Measurements from ENCODE around the gene INO80D. TPM values are rescaled to one million over a fixed set of nuclear protein-coding genes. Genes with fewer than 3 reads are reported as not detected.

Gene INO80D
- total RNA-seq, 6 experiments from 2014 or later: 5.2 to 9.0 (median 8.2) TPM

GRCh38 chr2:206011795-206012194 is 74.2 kb downstream of the INO80D start:
- H3K4me1 ChIP-seq: no peaks in the 10 kb centered on the region
- WGBS (ENCODE audit: insufficient coverage, low coverage, low lambda C conversion rate, missing lambda C conversion rate): 100% methylated on average over 1 of the region's 1 CpG
- H3K4me3 ChIP-seq: no peak overlapping the region
- no peak for DNase-seq
- ATAC-seq: peak in 1 of 4 donors; percentile 26
- H3K36me3 ChIP-seq: peaks cover 0 to 20% (median 4%) of the 10 kb centered on the region in 4 donors
- H3K27me3 ChIP-seq: no peaks in the 10 kb centered on the region
- intact Hi-C loops (cut with DNase I): no loop called here
- no peak overlapping the region for H3K27ac ChIP-seq
- no peak for TF ChIP-seq POLR2A (IDR thresholded peaks at IDR 0.05)
- H3K9me3 ChIP-seq: no peaks in the 10 kb centered on the region

DNA sequence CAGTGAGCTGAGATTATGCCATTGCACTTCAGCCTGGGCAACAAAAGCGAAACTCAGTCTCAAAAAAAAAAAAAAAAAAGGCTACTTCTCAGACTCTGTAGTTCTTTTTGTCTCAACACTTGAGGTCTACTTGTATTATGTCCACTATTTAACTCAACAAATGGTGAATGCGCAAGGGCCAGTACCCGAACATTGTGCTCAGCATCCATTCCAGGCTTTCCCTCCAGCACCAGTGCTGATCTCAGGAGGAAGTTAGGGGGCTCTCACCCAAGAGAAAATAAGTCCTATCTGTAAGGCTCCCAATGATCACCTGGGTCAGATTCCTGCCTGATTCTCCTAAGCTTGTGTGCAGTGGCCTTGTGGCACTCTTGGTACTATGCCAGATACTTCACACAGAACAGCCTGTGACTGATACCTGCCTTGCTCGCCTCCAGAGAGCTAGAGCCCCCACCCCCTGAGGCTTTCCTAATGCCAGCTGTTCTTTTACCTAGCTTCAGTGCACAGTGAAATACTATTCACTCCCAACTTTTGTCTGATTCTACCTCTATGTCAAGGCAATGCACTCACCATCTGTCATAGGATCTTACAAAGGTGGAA is 74.9 kb downstream of the INO80D start:
- H3K36me3 ChIP-seq: peaks cover 0 to 23% (median 6%) of the 10 kb centered on the region in 4 donors
- TF ChIP-seq CTCF (IDR thresholded peaks at IDR 0.05) (no peak), POLR2A (IDR thresholded peaks at IDR 0.05) (no peak)
- no peak overlapping the region for H3K27ac ChIP-seq
- no peaks in the 10 kb centered on the region for H3K9me3 ChIP-seq
- H3K4me3 ChIP-seq: no peak overlapping the region
- intact Hi-C loops (cut with DNase I): no loop called here
- 90% methylated on average over 3 of the region's 4 CpGs for WGBS (ENCODE audit: insufficient coverage, low coverage, low lambda C conversion rate, missing lambda C conversion rate)
- no peaks in the 10 kb centered on the region for H3K4me1 ChIP-seq
- H3K27me3 ChIP-seq: no peaks in the 10 kb centered on the region
- no peak for ATAC-seq
- DNase-seq: no peak

- intact Hi-C loops (cut with DNase I): no loop called here
- TF ChIP-seq POLR2A (IDR thresholded peaks at IDR 0.05): no peak
- TF ChIP-seq CTCF (IDR thresholded peaks at IDR 0.05): peak; percentile 11 to 49 (median 34)
- H3K4me1 ChIP-seq: no peaks in the 10 kb centered on the region
- H3K4me3 ChIP-seq: no peak overlapping the region
- 98% methylated on average over 6 of the region's 8 CpGs for WGBS (ENCODE audit: insufficient coverage, low coverage, low lambda C conversion rate, missing lambda C conversion rate)
- no peaks in the 10 kb centered on the region for H3K27me3 ChIP-seq
- DNase-seq (no peak), ATAC-seq (peak; percentile 75 to 80 (median 77))
- H3K9me3 ChIP-seq: no peaks in the 10 kb centered on the region
- no peak overlapping the region for H3K27ac ChIP-seq
- peaks cover 0 to 37% (median 10%) of the 10 kb centered on the region in 4 donors for H3K36me3 ChIP-seq
Observed at GRCh38 chr2:206004004-206004693, 81.8 kb downstream of the INO80D start.

DNA sequence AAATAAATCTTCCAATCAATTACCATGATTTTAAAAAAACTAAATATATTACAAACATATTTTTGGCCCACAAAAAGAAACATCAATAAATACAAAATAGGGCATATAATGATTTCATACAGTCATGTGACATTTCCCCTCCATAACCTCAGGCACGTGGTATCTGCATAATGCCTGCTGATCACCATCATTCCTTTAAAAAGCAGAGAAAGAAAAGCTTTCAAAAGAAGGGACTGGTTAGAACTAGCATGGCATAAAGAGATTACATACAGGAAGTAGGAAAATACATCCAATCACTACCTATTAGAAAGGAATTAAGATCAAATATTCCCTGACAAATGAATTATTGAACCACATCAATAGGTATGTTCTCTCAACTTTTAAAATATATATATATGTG is 83.5 kb downstream of the INO80D start:
- H3K4me3 ChIP-seq: no peak overlapping the region
- TF ChIP-seq POLR2A (IDR thresholded peaks at IDR 0.05) (no peak), CTCF (IDR thresholded peaks at IDR 0.05) (no peak)
- no peak overlapping the region for H3K27ac ChIP-seq
- no peak for DNase-seq
- no peaks in the 10 kb centered on the region for H3K9me3 ChIP-seq
- peaks cover 0 to 29% (median 10%) of the 10 kb centered on the region in 4 donors for H3K36me3 ChIP-seq
- ATAC-seq: no peak
- H3K4me1 ChIP-seq: no peaks in the 10 kb centered on the region
- no peaks in the 10 kb centered on the region for H3K27me3 ChIP-seq
- WGBS (ENCODE audit: insufficient coverage, low coverage, low lambda C conversion rate, missing lambda C conversion rate): 69% methylated on average over 1 of the region's 1 CpG
- intact Hi-C loops (cut with DNase I): no loop called here

DNA sequence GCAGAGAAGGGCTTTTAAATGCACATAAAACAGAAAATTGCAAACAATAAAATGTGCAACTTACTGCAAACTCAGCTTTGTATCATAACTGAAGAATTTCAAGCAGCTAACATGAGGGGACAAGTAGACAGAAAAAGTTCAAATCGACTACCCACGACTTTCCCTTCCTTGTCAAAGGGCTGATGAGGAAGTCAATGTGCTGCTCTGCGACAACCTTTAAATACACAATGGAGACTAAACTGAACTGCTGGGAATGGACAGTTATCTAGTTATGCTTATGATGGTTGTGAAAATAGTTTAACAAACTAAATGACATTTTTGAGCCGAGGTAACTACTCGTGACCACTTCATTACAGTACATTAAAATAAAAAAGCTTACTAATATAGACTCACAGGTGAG is 84.1 kb downstream of the INO80D start:
- no peak for ATAC-seq

More for the DNA sequence above, 84.1 kb downstream of the INO80D start:
- H3K4me3 ChIP-seq: no peak overlapping the region
- peaks cover 0 to 24% (median 10%) of the 10 kb centered on the region in 4 donors for H3K36me3 ChIP-seq
- no peak for TF ChIP-seq POLR2A (IDR thresholded peaks at IDR 0.05)
- no peak for TF ChIP-seq CTCF (IDR thresholded peaks at IDR 0.05)
- no peaks in the 10 kb centered on the region for H3K27me3 ChIP-seq
- no peak for DNase-seq
- no peak overlapping the region for H3K27ac ChIP-seq
- intact Hi-C loops (cut with DNase I): no loop called here
- 62% methylated on average over 5 of the region's 5 CpGs for WGBS (ENCODE audit: insufficient coverage, low coverage, low lambda C conversion rate, missing lambda C conversion rate)
- H3K4me1 ChIP-seq: no peaks in the 10 kb centered on the region
- no peaks in the 10 kb centered on the region for H3K9me3 ChIP-seq
